ENCODE data around the gene TAF1A.

- TF ChIP-seq CTCF (IDR thresholded peaks at IDR 0.05) (no peak), EZH2 (IDR thresholded peaks at IDR 0.05) (no peak)
These were observed 29.3 kb upstream of the TAF1A start for GRCh38 chr1:222618880-222619596.

Measured in neural progenitor cell (in vitro differentiated cells).